ENCODE measurements around the gene RCBTB2.

Gene RCBTB2

DNA sequence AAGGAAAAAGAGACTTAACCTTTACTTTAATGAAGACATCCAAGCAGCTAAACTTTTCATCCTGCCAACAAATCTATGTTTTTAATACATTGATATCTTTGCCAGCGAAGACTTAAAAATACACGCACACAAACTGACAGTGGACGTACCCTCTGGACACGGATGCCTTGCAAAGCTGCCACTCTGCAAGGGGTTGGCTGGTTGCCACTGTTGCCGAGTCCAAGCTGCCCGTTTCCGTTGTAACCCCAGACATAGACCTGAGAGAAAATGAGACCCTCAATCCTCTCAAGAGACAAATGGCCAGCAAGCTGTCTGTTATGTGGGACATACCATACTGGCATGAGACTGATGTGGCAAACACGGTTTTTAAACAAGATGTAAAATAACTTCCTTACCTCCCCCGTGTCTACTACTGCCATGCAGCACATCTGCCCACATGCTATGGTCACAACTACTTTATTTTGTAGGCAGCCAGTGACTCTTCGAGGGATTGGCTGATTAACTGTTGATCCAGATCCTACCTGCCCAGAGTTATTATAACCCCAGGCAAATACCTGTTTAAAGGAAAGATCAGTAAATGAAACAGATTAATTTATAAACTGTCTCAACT lies 21.2 kb downstream of the RCBTB2 start:
- H3K79me2 ChIP-seq (ENCODE audit: insufficient read depth, low read length) = no peaks in the 10 kb centered on the region
- no peak overlapping the region for H2AFZ ChIP-seq (ENCODE audit: low read length)
- no peak overlapping the region for H3K4me2 ChIP-seq (ENCODE audit: low read depth, low read length, poor library complexity, severe bottlenecking)
- no peak overlapping the region for H3K4me3 ChIP-seq (ENCODE audit: low read length, poor library complexity, severe bottlenecking)
- no peak overlapping the region for H3K9ac ChIP-seq (ENCODE audit: low read depth, low read length, poor library complexity, severe bottlenecking)
- H3K9me2 ChIP-seq (replicated peaks; ENCODE audit: low read depth, low read length) = no peaks in the 10 kb centered on the region
- no peaks in the 10 kb centered on the region for H3K27me3 ChIP-seq (ENCODE audit: insufficient read depth, low read length, poor library complexity, severe bottlenecking)
- TF ChIP-seq EZH2phosphoT487 (IDR thresholded peaks at IDR 0.05; ENCODE audit: borderline replicate concordance) = no peak
- TF ChIP-seq, protein P1, sequence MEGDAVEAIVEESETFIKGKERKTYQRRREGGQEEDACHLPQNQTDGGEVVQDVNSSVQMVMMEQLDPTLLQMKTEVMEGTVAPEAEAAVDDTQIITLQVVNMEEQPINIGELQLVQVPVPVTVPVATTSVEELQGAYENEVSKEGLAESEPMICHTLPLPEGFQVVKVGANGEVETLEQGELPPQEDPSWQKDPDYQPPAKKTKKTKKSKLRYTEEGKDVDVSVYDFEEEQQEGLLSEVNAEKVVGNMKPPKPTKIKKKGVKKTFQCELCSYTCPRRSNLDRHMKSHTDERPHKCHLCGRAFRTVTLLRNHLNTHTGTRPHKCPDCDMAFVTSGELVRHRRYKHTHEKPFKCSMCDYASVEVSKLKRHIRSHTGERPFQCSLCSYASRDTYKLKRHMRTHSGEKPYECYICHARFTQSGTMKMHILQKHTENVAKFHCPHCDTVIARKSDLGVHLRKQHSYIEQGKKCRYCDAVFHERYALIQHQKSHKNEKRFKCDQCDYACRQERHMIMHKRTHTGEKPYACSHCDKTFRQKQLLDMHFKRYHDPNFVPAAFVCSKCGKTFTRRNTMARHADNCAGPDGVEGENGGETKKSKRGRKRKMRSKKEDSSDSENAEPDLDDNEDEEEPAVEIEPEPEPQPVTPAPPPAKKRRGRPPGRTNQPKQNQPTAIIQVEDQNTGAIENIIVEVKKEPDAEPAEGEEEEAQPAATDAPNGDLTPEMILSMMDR (conservative IDR thresholded peaks at IDR 0.05; ENCODE audit: low read length) = no peak
- peaks cover 48% of the 10 kb centered on the region for H3K4me1 ChIP-seq (ENCODE audit: insufficient read depth, low read length, poor library complexity, severe bottlenecking)
- H3K36me3 ChIP-seq (ENCODE audit: insufficient read depth, low read length) = peaks cover 5% of the 10 kb centered on the region; the same call in 1 of the 2 replicates
- H3F3A ChIP-seq (ENCODE audit: low read depth) = no peaks in the 10 kb centered on the region
- H3K9me3 ChIP-seq (ENCODE audit: insufficient read depth, low read depth, low read length) = no peaks in the 10 kb centered on the region
- no peaks in the 10 kb centered on the region for H4K20me1 ChIP-seq (ENCODE audit: insufficient read depth, low read length, poor library complexity, severe bottlenecking)

DNA sequence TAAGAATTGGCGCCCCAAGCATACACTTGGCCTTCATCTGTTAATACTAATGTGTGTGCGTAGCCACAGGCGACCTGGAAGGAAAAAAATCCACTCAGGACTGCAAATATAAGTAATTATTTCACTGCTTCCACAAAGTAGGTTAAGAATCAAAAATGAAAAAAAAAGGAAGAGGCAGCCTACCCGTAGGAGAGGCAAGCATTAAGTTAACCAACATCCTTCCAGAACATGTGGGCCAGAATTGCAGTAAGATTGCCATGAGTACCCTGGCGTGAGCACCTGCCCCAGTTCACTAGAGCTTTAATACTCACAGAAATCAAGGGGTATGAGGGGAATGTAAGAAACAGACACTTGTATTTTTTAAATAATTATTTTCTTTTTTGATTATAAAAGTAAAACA lies 22.2 kb downstream of the RCBTB2 start:
- Histone ChIP-seq H3K4me2 (ENCODE audit: low read depth, low read length, poor library complexity, severe bottlenecking) (peak overlapping the region; percentile 35), H3K4me1 (ENCODE audit: insufficient read depth, low read length, poor library complexity, severe bottlenecking) (peaks cover 53% of the 10 kb centered on the region), H3K27me3 (ENCODE audit: insufficient read depth, low read length, poor library complexity, severe bottlenecking) (no peaks in the 10 kb centered on the region), H2AFZ (ENCODE audit: low read length) (no peak overlapping the region), H3K9me2 (replicated peaks; ENCODE audit: low read depth, low read length) (no peaks in the 10 kb centered on the region), H3F3A (ENCODE audit: low read depth) (peaks cover 4% of the 10 kb centered on the region), H3K79me2 (ENCODE audit: insufficient read depth, low read length) (no peaks in the 10 kb centered on the region), H3K9me3 (ENCODE audit: insufficient read depth, low read depth, low read length) (no peaks in the 10 kb centered on the region), H3K9ac (ENCODE audit: low read depth, low read length, poor library complexity, severe bottlenecking) (peak overlapping the region; percentile 15), H4K20me1 (ENCODE audit: insufficient read depth, low read length, poor library complexity, severe bottlenecking) (no peaks in the 10 kb centered on the region), H3K36me3 (ENCODE audit: insufficient read depth, low read length) (peaks cover 5% of the 10 kb centered on the region; the same call in 1 of the 2 replicates), H3K4me3 (ENCODE audit: low read length, poor library complexity, severe bottlenecking) (no peak overlapping the region)
- no peak for TF ChIP-seq EZH2phosphoT487 (IDR thresholded peaks at IDR 0.05; ENCODE audit: borderline replicate concordance)

DNA sequence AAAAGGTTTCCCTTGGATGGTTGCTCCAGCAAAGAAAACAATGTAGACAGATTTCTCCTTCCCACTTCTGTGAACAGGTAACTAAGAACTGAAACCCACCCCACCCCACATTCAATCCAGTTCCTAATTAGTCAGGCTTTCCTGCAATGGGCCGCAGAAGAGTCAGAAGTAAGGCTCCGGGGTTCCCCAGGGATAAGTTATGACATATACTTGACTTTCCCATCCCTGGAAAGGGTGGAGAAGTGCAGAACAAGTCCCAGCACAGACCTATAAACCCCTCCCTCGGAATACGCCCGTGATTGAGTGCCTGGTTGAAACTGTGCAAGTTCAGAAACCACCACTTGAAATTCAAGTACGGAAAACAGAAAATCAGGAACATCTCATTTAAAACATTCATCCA lies 24.9 kb downstream of the RCBTB2 start:
- no peak overlapping the region for H3K9ac ChIP-seq (ENCODE audit: low read depth, low read length, poor library complexity, severe bottlenecking)
- H2AFZ ChIP-seq (ENCODE audit: low read length) = no peak overlapping the region
- no peaks in the 10 kb centered on the region for H3K27me3 ChIP-seq (ENCODE audit: insufficient read depth, low read length, poor library complexity, severe bottlenecking)
- peaks cover 5% of the 10 kb centered on the region; the same call in 1 of the 2 replicates for H3K36me3 ChIP-seq (ENCODE audit: insufficient read depth, low read length)
- no peak for TF ChIP-seq EZH2phosphoT487 (IDR thresholded peaks at IDR 0.05; ENCODE audit: borderline replicate concordance)
- TF ChIP-seq, protein P1 (conservative IDR thresholded peaks at IDR 0.05; ENCODE audit: low read length) = no peak
- peaks cover 9% of the 10 kb centered on the region for H3F3A ChIP-seq (ENCODE audit: low read depth)
- H3K9me2 ChIP-seq (replicated peaks; ENCODE audit: low read depth, low read length) = no peaks in the 10 kb centered on the region
- H3K4me1 ChIP-seq (ENCODE audit: insufficient read depth, low read length, poor library complexity, severe bottlenecking) = peaks cover 78% of the 10 kb centered on the region
- H3K4me2 ChIP-seq (ENCODE audit: low read depth, low read length, poor library complexity, severe bottlenecking) = no peak overlapping the region
- no peaks in the 10 kb centered on the region for H3K9me3 ChIP-seq (ENCODE audit: insufficient read depth, low read depth, low read length)
- H3K79me2 ChIP-seq (ENCODE audit: insufficient read depth, low read length) = no peaks in the 10 kb centered on the region
- no peak overlapping the region for H3K4me3 ChIP-seq (ENCODE audit: low read length, poor library complexity, severe bottlenecking)
- H4K20me1 ChIP-seq (ENCODE audit: insufficient read depth, low read length, poor library complexity, severe bottlenecking) = no peaks in the 10 kb centered on the region

DNA sequence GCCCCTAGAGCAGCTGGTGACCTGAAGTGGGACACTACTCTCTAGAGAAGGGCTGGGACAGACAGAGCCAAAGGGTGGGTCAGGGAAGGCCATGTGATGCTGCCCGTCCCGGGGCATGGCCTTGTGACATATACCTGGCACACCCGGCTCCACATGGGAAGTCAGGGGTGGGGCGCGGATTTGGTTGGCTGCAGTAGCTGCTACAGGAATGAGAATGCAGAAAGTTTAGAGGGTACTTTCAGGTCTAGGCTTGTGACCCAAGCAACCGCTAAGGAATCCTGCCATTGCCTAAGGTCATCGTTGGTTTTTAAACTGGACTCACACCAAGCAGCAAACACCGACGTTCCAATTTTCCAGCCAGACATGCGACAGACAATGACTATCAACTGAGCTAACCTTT lies 25.9 kb downstream of the RCBTB2 start:
- peaks cover 3% of the 10 kb centered on the region; the same call in 1 of the 2 replicates for H3K79me2 ChIP-seq (ENCODE audit: insufficient read depth, low read length)
- H3F3A ChIP-seq (ENCODE audit: low read depth) = peaks cover 9% of the 10 kb centered on the region
- no peaks in the 10 kb centered on the region for H3K27me3 ChIP-seq (ENCODE audit: insufficient read depth, low read length, poor library complexity, severe bottlenecking)
- peak overlapping the region; percentile 73 for H3K4me2 ChIP-seq (ENCODE audit: low read depth, low read length, poor library complexity, severe bottlenecking)
- H3K36me3 ChIP-seq (ENCODE audit: insufficient read depth, low read length) = peaks cover 5% of the 10 kb centered on the region; the same call in 1 of the 2 replicates
- peaks cover 87% of the 10 kb centered on the region for H3K4me1 ChIP-seq (ENCODE audit: insufficient read depth, low read length, poor library complexity, severe bottlenecking)
- no peak overlapping the region for H2AFZ ChIP-seq (ENCODE audit: low read length)
- no peak overlapping the region for H3K4me3 ChIP-seq (ENCODE audit: low read length, poor library complexity, severe bottlenecking)
- H3K9ac ChIP-seq (ENCODE audit: low read depth, low read length, poor library complexity, severe bottlenecking) = no peak overlapping the region
- no peak for TF ChIP-seq EZH2phosphoT487 (IDR thresholded peaks at IDR 0.05; ENCODE audit: borderline replicate concordance)
- TF ChIP-seq, protein P1 (conservative IDR thresholded peaks at IDR 0.05; ENCODE audit: low read length) = no peak
- H4K20me1 ChIP-seq (ENCODE audit: insufficient read depth, low read length, poor library complexity, severe bottlenecking) = no peaks in the 10 kb centered on the region
- no peaks in the 10 kb centered on the region for H3K9me2 ChIP-seq (replicated peaks; ENCODE audit: low read depth, low read length)
- H3K9me3 ChIP-seq (ENCODE audit: insufficient read depth, low read depth, low read length) = no peaks in the 10 kb centered on the region

Data from Loucy (cell line).